Measurements from ENCODE around the gene HLA-DOB. TPM values are rescaled to one million over a fixed set of nuclear protein-coding genes. Genes with fewer than 3 reads are reported as not detected.

HLA-DOB gene
- total and polyA plus RNA-seq, 10 of the 15 experiments (the other 5 are each of a cell fraction or from before 2014, with no cell fraction given): 27.4 to 79.1 (median 37.0) TPM

GRCh38 chr6:32852018-32852843 lies 35.4 kb upstream of the HLA-DOB start (continued):
- no peak for TF ChIP-seq E4F1 (IDR thresholded peaks at IDR 0.05; ENCODE audit: borderline replicate concordance, partially characterized antibody)

- POLR2A ChIA-PET: interaction anchor here (1.0 to 1.8 kb wide), 5 partner anchors 9 to 655 kb away, joined by 3 to 7 read pairs (median 4); partner anchors contain the start of gene TAP2
- TF ChIP-seq POLR2AphosphoS5 (IDR thresholded peaks at IDR 0.05; ENCODE audit: low read length) (peak; percentile 68), FOXK2 (IDR thresholded peaks at IDR 0.05) (no peak)
- BruUV-seq (replicated peaks): no TSS peak
- Histone ChIP-seq H3K9me3 (replicated peaks; ENCODE audit: control insufficient read depth, insufficient read depth, low read length) (no peaks in the 10 kb centered on the region), H3K4me3 (peak overlapping the region; percentile 88; the same call in 1 of the 2 replicates), H2AFZ (ENCODE audit: control insufficient read depth, low read depth, low read length) (no peak overlapping the region), H4K20me1 (ENCODE audit: control insufficient read depth, insufficient read depth) (no peaks in the 10 kb centered on the region; the same call in 1 of the 2 replicates), H3K9ac (ENCODE audit: control insufficient read depth, insufficient read depth, low read length) (peak overlapping the region; percentile 99), H3K79me2 (ENCODE audit: control insufficient read depth, insufficient read depth, low read length) (peaks cover 94% of the 10 kb centered on the region), H3K36me3 (ENCODE audit: control insufficient read depth in 2 of 2, insufficient read depth in 2 of 2, low read length in 1 of 2) (peaks cover 7 to 53% of the 10 kb centered on the region in 2 experiments), H3K4me2 (ENCODE audit: control insufficient read depth, insufficient read depth) (peak overlapping the region; percentile 96), H3K27ac (ENCODE audit: control insufficient read depth, insufficient read depth) (peak overlapping the region; percentile 100; the same call in 1 of the 2 replicates), H3K4me1 (ENCODE audit: control insufficient read depth, insufficient read depth, low read length) (peaks cover 50% of the 10 kb centered on the region), H3K27me3 (replicated peaks in 1 of 2; ENCODE audit: control insufficient read depth in 2 of 2, insufficient read depth in 2 of 2, low read length in 1 of 2) (no peaks in the 10 kb centered on the region)
- FAIRE-seq: no peak
- RAD21 ChIA-PET (ENCODE audit: unreplicated experiment): interaction anchor here (1.1 to 1.2 kb wide), 2 partner anchors 11 to 13 kb away, joined by 3 to 7 read pairs; partner anchors contain the start of gene TAP2
- CTCF ChIA-PET: interaction anchor here (0.9 to 3.3 kb wide), 5 partner anchors 12 to 108 kb away, joined by 3 to 25 read pairs (median 4); partner anchors contain the start of gene TAP2
- SMC1A ChIA-PET (ENCODE audit: uncharacterized antibody, unreplicated experiment): interaction anchor here (0.9 to 1.9 kb wide), 5 partner anchors 12 to 102 kb away, joined by 3 to 7 read pairs (median 3); partner anchors contain the start of genes HLA-DMA and TAP2
- WGBS (ENCODE audit: insufficient coverage, insufficient replicate concordance, low lambda C conversion rate, missing lambda C conversion rate): 53% methylated on average over 4 of the region's 4 CpGs
- intact Hi-C loops (cut with micrococcal nuclease; ENCODE audit: unreplicated experiment): loop anchor here (10.0 kb wide), 1 partner anchor 246 kb away; no protein-coding TSS in a partner anchor
- ATAC-seq: no peak
- no peak for DNase-seq (ENCODE audit: low read depth, low spot score)
- in situ Hi-C loops (cut with MboI): no loop called here
Observed at GRCh38 chr6:32851025-32851424, 34.2 kb upstream of the HLA-DOB start.

Measured in GM12878 (cell line).